NCI-H226 (cell line): ENCODE data around the gene FTH1.

Experiments
- DNase-seq: peaks from one replicate; pipeline ENCODE4 v3.0.0-alpha.2; 2015

The FTH1 gene

DNA sequence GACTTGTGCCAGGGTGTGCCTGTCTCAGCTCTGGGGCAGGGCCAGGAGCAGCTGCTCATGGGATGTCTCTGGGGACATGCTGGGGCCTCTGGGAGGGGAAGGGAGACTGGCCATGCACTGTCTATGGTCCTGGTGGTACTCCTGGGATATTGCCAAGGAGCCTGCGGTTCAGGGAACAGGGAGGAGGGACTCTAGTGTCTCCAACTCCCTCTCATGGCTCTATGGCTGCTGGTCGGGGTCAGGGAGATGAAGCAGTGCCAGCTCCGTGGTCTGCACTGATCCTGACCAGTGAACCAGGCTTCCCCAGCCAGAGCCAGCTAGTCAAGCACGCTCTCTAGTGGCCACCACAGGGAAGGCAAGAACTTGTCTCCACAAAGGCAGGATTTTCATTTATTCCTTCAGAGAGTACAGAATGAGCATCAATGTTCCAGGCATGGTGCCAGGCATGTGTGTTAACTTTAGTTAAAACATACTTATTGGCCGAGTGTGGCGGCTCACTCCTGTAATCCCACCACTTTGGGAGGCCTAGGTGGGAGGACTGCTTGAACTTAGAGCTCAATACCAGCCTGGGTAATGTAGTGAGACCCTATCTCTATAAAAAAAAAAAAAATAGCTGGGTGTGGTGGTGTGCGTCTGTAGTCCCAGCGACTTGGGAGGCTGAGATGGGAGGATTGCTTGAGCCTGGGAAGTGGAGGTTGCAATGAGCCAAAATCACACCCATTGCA is 19.8 kb downstream of the FTH1 start:
- DNase-seq, result peak; percentile 60

DNA sequence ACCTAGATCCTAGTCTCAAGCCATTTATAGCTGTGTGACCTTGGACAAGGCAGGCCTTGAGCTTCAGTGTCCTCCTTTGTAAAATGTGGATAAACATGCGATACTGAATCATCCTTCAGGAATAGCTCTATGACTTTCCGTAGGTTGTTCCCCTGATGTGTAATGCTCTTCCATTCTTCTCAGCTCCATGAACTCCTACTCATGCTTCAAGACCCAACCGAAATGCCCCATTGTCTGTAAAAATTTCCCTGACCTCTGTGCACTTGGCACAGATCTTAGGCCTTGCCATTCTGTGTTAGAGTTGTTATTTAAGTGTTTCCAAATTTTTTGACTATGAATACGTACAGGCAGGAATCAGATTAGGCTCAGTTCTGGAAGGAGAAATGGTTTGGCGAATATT is 20.5 kb downstream of the FTH1 start:
- no peak for DNase-seq

DNA sequence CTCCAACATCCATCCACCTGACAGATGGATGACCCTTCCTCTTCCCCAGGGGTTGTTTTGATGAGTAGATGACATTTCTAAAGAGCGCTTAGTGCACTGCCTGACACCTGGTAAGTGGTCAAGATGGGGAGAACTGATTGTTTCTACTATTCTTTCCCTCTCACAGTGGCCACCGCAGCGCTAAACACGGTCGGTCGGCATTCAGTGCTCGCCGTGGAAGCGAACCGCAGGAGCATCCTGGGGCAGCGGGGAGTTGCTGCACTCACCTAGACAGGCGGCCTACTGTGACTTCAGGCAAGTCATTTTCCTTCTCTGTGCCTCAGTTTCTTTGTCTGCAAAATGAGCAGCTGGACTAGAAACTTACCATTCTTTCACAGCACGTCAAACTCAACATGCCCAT is 22.2 kb downstream of the FTH1 start:
- no peak for DNase-seq

DNA sequence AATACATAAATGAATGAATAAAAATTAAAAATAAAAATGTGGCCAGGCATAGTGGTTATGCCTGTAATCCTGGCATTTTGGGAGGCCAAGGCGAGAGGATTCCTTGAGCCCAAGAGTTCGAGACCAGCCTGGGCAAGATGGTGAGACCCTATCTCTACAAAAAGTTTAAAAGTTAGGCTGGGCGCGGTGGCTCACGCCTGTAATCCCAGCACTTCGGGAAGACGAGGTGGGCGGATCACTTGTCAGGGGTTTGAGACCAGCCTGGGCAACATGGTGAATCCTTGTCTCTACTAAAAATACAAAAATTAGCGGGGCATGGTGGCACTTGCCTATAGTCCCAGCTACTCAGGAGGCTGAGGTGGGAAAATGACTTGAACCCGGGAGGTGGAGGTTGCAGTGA is 27.0 kb downstream of the FTH1 start:
- DNase-seq, result no peak

DNA sequence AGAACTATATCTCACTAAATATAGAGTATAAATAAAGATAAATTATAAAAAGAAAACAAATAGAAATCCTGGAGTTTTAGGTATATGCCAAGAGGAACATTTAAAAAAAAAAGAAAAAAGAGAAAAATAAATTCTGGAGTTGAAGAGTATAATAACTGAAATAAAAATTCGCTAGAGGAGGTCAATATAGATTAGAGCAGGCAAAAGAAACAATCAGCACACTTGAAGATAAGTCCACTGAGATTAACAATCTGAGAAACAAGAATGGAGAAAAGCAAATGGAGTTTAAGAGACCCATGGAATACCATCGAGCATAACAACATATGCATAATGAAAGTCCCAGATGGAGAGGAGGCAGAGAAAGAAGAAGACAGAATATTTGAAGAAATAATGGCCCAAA is 31.6 kb downstream of the FTH1 start:
- DNase-seq, result no peak

DNA sequence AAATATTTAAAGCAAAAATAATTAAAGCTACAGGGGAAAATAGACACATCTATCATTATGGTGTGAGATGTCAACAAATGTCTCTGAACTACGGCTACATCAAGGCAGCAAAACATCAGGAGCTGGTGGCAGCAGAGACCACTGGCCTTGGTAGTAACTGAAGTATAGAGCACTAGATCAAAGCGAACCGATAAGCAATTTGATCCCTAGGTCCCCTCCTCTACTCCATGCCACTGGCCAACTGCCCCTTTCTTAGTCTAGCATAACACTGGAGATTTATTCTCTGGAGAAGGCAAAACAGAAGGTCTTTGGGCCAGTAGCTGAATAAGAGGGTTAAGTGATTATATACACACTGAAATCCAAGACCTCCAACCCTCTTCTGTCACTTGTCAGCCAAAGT is 36.5 kb downstream of the FTH1 start:
- no peak for DNase-seq

DNA sequence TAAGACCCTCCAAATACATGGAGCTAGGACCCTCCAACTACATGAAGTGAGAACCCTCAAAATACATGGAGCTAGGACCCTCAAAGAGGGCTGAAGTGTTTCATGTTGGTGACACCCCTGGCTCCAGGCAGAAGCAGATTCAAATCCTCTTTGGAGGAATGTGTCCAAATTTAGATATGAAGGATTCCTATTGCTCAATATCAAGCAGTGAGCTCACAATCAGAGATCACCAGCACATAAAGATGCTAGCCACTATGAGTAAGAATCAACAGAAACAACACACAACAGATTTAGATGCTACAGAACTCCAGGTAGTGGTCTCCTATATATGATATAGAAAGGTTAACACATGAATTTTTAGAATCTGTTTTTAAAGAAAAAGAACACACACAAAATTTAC is 38.8 kb downstream of the FTH1 start:
- DNase-seq, result peak; percentile 19

DNA sequence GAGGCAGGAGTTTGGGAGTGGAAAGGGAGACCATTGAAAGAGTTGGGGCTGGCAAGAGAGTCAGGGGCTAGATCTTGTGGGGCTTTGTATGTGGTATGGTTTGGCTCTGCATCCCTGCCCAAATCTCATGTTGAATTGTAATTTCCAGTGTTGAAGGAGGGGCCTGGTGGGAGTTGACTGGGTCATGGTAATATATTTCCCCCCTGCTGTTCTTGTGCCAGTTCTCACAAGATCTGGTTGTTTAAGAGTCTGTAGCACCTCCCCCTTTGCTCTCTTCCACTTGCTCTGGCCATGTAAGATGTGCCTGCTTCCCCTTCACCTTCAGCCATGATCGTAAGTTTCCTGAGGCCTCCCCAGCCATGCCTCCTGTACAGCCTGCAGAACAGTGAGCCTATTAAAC is 39.9 kb downstream of the FTH1 start:
- no peak for DNase-seq

DNA sequence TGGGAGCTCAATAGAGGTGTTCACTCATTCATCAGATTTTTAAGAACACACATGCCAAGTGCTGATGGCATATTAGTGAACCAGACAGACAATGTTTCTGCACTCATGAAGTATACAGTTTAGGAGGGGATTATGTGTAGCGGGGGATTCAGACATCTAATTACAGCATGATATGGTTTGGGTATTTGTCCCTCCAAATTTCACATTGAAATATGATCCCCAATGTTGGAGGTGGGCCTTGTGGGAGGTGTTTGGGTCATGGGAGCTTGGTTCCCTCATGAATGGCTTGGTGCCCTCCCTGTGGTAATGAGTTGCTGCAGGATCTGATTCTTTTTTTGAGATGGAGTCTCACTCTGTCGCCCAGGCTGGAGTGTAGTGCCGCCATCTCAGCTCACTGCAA is 41.2 kb downstream of the FTH1 start:
- no peak for DNase-seq

DNA sequence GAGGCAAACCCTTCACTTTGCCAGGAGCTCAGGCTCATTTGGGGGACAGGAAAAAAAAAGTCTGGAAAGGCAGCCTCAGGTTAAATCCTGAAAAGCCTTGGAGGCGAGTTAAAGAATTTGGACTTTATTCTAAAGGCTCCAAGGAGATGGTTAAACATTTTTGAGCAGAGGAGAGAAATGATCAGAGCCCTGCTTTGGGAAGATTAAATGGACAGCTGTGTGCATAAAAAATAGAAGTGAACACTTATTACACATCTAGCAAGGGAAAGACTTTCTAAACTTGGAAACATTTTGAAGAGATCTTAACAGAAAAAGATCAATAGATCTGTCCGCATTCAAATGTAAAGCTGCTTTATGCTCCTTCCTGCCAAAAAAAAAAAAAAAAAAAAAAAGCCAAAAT is 41.7 kb downstream of the FTH1 start:
- DNase-seq, result no peak

DNA sequence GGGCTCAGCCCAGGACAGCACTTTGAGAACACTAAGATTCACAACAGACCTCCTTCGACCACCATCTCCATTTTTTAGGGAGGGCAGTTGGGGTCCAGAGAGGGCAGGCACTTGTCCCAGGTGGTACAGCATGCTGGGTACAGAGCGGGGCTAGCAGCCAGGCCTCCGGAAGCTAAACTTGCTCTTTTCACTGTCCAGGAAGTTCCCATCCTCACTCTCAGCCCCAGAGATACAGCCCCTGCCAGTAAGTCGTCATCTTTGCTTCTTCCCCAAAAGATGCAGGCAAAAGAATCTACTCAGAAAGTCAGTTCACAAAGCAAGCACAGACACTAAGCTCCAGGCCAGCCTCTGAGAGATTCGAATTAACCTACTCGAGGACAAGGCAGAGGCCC is 43.4 kb downstream of the FTH1 start:
- DNase-seq, result no peak

DNA sequence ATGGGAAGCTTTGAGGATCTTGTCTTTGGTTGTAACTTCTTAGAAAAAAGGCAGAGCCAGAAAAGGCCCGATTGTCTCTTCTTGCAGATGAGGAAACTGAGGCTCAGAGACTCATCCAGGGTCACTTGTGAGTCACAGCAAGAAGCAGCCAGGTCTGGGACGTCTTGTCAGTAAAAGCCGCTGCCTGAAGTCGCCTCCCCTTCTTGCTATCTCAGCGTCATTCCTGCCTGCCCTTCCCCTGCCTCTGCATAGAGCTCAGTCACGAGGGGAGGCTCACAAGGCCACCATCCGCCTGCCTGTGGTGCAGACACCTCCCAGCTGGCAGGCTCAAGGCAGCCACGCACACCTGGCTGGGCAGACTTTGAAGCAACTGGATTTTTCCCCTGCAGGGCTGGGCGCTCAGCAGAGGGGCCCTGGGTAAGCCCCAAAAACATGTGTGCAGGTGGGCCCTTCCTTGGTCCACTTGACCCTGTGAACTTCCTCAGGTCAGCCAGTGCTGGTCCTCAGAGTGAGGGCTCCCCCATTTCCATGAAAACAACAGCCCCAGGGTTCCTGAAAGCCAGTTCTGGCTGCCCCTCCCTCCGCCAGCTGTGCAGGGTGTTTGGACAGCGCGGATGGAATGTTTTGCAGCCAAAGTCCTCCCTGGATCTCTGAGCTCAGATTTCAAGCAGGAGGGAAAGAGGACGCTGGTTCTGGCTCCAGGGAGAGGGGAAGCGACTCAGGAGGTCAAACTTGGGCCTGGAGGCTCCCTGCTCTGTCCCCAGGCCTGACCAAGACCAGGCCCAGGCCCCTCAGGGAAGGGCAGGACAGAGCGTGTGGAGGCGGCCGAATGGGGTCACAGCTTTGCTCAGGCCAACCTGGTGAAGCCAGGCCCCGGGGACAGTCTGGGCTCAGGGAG is 44.0 kb downstream of the FTH1 start:
- DNase-seq, result no peak

DNA sequence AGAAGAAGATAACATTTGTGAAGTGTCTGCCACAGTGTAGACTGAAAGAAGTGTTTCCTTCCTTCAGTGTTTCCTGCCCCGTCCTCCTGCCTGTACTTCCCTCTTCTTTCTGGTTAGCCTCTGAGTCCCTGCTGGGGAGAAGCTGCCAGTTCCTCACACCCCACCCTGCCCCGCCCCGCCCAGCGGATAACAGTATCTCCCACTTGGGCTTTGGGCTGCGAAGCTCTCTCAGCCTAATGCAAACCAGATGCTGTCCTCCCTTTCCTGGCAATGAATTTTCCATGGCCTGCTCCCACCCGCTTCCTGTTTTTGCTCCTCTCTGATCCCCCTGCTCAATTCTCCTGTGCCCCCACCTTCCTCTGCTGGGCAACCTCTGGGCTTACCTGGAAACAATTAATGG is 44.9 kb downstream of the FTH1 start:
- no peak for DNase-seq

DNA sequence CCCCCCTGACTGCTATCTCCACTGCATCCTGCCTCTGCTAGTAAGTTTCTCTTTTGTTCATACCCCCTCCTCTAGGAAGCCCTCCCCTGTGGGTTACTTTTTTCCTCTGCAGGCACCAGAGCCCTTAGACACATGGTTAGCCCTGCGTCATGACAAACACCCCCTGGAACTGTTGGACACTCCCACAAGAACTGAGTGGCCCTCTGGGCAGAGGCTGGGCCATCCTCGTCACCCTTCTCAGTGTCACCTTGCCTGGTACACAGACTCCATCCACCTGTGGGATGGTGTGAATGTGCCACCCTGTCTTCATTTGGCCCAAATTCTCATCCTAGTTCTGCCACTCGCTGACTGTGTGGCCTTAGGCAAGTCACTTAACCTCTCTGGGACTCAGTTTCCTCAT is 46.0 kb downstream of the FTH1 start:
- DNase-seq, result no peak

DNA sequence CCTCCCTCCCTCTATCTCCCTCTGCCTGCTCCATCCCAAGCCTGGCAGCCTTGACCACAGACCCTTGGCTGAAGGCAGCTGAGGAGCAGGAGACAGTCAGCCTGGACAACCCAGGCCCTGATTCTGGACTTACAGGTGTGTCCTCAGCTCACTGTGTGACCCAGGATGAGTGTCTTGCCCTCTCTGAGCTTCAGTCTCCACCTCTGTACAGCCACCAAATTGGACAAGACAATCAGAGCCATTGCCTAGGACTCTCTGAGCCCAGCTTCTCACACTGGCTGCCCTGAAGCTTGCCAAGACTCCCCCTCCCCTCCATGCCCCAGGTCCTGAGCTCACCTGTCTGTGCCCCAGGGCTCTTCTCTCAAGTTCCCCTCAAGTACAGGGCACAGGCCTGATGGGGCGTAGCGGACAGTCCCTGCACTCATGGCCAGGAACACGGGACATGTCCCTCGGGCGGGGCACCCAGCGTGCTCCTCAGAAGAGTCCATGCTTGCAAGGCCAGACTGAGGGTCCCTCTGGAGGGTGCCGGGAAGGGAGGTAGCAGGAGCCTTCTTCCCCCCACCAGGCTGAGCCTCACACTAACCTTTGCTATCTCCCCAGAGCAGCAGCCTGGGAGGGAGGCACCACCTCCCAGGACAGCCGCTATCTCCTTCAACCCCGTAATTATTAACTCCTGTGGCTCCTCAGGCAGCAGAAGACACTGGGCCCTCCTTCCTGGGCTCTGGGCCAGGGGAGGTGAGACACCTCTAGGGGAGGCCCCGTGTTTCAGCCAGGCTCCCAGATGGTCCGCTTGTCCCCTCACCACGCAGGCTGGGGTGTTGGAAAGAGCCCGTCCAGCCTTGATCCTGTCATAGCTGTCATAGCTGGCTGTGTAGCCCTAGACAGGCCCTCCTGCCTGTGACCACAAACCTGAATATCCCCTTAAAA is 47.5 kb downstream of the FTH1 start:
- no peak for DNase-seq

DNA sequence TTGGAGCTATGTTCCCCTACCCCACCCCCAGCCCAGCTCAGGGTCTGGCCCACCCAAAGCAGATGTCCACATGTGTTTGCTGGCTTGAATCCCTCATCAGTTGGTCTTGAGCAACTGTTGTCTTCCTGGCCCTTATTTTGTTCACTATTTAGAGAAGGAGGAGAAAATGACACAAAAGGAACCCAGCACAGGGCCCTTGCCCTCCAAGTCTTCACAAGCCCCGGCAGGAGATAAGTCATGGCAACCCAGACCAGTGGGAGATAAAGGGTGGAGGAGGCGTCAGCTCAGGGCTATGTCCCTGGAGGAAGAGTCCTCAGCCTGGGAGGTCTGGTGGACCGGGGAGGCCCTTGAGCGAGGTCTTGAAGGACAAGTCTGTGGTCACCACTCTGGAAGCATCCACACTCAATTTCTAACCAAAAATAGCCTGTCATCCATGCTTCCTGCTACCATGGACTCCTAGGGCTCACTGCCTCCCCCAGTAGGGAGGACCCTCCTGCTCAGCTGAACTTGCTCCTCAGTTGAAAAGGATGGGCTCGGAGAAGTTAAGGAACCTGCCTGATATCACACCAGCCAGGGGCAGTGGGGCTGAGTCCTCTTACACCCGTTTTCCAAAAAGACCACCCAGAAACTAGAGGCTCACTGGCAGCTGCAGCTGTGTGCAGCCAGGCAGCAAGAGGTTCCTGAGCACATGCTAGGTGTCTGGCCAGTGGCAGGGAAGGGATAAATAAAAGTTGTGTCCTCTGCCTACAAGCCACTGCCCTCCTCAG is 48.3 kb downstream of the FTH1 start:
- no peak for DNase-seq

DNA sequence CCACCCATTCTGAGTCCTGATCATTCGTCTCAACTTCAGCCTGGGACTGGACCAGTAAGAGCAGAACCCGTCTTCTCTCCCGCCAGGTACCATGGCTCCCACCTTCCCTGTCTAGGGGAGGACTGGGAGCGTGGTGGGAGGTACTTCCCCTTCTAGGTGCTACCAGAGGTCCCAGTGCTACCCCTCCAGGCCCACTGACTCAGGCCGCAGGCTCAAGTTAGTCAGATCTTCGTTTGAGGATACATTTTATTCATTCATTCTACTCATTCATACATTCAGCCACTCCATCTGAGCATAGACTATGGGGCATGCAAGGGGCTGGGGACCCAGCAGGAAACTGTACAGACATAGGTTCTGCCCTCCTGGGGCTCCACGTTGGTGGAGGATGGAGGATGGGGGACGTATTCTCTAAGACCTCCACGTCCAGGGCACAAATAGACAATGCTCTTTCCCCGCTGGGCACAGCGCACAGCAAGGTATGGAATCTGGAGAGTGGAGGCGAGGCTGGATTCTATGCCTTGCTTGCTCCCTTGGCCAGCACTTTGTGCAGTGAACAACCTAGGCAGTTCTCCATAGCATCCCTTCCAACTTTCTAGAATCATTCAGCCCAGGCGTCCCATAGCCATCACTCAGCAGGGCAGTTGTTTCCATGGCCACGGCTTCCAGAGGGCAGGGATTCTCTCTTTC is 49.0 kb downstream of the FTH1 start:
- no peak for DNase-seq

DNA sequence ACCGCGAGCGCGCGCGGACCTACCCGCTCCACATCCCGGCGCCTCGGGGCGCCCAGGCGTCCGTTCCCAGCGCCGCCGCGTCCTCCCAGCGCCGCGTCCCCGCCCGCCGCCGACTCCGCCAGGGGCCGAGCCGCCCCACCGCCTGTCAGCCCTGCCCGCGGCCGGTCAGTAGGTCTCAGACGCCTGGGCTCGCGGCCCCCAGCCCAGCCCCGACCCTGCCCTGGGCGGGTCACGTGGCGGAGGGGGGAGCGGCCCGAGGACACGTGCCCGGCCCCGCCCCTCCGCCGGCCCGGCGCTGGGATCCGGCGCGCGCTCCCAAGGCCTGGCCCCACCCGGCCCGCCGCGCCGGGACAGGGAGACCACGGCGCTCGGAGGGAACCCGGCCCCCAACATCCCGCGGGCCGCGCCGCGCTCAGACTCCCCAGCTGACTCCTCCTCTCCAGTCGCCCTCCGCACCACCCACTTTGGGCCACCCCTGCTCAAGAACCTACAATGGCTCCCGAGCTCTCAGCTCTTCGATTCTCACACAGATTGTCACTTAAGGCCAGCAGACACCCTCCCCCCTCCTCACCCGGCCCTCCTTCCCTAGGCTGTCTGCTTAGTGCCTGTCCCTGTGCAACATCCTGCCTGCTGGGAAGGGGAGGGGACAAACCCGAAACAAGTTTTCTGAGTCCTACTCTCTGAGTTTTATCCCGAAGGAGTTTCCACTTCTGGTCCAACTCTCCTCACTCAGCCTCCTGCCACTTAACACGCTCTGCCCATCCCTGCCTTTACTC is 49.9 kb downstream of the FTH1 start, which contains the start of gene RAB3IL1:
Gene RAB3IL1 (minus strand): TSS at position 233 of the 776 bp plus-strand sequence. CDS start 199 bp downstream, at position 34.
- DNase-seq, result peak; percentile 43

DNA sequence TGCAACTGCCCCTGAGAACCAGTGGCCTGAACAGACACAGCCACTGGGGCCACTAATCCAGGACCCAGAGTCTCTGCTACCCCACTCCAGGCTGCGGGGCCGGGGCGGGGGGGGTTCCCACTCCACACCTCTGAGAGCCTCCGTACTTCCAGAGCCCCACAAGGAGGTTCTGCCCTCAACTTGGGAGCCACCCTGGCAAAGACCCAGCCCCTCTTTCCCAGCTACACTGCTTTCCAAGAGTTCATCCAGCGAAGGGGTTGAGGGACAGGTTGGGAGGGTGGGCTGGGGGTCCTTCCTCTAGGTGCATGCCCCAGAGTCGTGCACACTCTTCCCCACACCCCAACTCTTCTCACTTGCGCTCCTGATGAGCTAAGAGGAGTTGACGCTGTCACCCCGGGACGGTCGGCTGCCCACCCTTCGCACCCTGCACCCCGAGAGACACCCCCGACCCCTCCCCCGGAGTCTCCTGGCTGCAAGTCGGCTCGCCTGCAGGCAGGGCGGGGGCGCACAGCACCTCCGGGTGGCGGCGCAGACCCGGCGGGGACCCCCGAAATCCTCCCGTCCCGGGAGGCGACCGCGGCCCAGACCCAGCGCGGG is 50.6 kb downstream of the FTH1 start:
- no peak for DNase-seq

DNA sequence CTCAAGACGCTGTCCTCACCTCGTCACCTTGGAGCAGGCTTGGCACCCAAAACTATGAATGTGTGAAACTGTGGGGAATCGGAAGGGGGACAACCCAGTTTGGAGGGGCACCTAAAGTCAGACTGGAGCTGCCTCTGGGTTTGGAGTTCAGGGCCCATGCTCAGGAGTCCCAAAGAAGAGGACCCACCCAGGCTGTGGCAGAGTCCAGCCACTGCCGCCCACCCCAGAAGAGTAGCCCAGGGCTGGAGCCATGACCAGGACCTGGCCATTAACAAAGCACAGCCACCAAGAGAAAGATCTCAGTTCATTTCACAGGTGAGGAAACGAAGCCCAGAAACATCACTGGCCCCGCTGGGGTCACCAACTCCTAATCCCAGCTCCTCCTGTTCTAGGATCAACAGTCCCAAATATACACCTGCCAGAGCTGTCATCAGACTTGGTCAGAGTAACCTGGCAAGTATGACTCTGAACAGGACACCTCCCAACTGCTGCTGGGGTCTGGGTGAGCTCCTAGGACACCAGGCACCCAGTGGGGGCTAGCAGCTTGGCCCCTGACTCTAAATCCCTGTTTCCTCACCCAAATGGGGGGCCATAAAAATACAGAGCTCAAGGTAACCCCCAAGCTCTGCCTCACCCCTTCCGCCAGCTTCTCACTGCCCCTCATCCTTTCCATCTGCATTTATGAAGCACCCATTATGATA is 52.8 kb downstream of the FTH1 start:
- DNase-seq, result no peak
